BE2C (cell line): ENCODE measurements around the gene KBTBD4.

Source experiments
- DNase-seq: peaks from one replicate; pipeline ENCODE4 v3.0.0-alpha.2; 2020
- H3K27me3 ChIP-seq: fragments of 250-450 bp; sonication (Bioruptor Pico); 2 replicates; pipeline ENCODE4 v1.5.1; 2020; ENCODE audit warnings: mild to moderate bottlenecking
- H3K36me3 ChIP-seq: fragments of 250-450 bp; sonication (Bioruptor Pico); 2 replicates; pipeline ENCODE4 v1.5.1; 2020; ENCODE audit warnings: mild to moderate bottlenecking
- H3K4me1 ChIP-seq: fragments of 250-450 bp; sonication (Bioruptor Pico); 2 replicates; pipeline ENCODE4 v1.5.1; 2020
- H3K4me3 ChIP-seq: 2 replicates; pipeline ENCODE4 v1.5.1; 2011; ENCODE audit warnings: low read depth, low read length
- H3K9me3 ChIP-seq: fragments of 250-450 bp; sonication (Bioruptor Pico); 2 replicates; pipeline ENCODE4 v1.5.1; 2020
- TF ChIP-seq, protein P1 (sequence below): IDR thresholded peaks from 2 replicates; pipeline ENCODE4 v1.5.1; 2012; ENCODE audit warnings: mild to moderate bottlenecking, low read depth, low read length

Gene KBTBD4

GRCh38 chr11:47593492-47593933 lies 14.7 kb upstream of the KBTBD4 start:
- no peaks in the 10 kb centered on the region for H3K9me3 ChIP-seq

GRCh38 chr11:47592970-47593369 lies 14.2 kb upstream of the KBTBD4 start:
- TF ChIP-seq, protein P1, sequence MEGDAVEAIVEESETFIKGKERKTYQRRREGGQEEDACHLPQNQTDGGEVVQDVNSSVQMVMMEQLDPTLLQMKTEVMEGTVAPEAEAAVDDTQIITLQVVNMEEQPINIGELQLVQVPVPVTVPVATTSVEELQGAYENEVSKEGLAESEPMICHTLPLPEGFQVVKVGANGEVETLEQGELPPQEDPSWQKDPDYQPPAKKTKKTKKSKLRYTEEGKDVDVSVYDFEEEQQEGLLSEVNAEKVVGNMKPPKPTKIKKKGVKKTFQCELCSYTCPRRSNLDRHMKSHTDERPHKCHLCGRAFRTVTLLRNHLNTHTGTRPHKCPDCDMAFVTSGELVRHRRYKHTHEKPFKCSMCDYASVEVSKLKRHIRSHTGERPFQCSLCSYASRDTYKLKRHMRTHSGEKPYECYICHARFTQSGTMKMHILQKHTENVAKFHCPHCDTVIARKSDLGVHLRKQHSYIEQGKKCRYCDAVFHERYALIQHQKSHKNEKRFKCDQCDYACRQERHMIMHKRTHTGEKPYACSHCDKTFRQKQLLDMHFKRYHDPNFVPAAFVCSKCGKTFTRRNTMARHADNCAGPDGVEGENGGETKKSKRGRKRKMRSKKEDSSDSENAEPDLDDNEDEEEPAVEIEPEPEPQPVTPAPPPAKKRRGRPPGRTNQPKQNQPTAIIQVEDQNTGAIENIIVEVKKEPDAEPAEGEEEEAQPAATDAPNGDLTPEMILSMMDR, result no peak
- Histone ChIP-seq H3K27me3 (peaks cover 8% of the 10 kb centered on the region), H3K9me3 (no peaks in the 10 kb centered on the region), H3K4me1 (no peaks in the 10 kb centered on the region), H3K36me3 (no peaks in the 10 kb centered on the region), H3K4me3 (no peak overlapping the region)
- no peak for DNase-seq

More at GRCh38 chr11:47593492-47593933, 14.7 kb upstream of the KBTBD4 start:
- Histone ChIP-seq H3K27me3 (peaks cover 8% of the 10 kb centered on the region), H3K4me3 (peak overlapping the region; percentile 23), H3K36me3 (no peaks in the 10 kb centered on the region), H3K4me1 (no peaks in the 10 kb centered on the region)
- TF ChIP-seq, protein P1, result no peak
- no peak for DNase-seq

DNA sequence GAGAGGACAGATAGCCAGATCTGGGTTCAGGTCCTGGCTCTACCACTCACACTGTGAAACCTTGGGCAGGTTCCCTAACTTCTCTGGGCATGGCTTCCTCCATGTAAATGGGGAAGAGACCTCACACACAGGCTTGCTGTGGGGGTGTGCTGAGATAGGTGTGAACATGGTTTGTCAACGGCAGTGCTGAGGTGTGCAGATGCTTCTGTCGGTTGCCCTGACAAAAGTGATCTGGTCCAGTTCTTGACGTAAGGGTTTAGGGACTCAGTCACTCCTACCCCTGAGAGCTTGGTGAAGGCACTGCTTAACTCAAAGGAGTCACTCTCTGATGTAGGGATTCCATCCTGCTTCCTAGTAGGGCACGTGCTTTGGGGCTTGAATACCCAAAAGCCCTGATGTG lies 13.5 kb upstream of the KBTBD4 start:
- Histone ChIP-seq H3K36me3 (no peaks in the 10 kb centered on the region), H3K4me1 (no peaks in the 10 kb centered on the region), H3K4me3 (no peak overlapping the region), H3K27me3 (peaks cover 8% of the 10 kb centered on the region), H3K9me3 (no peaks in the 10 kb centered on the region)
- TF ChIP-seq, protein P1, result no peak
- DNase-seq, result no peak

DNA sequence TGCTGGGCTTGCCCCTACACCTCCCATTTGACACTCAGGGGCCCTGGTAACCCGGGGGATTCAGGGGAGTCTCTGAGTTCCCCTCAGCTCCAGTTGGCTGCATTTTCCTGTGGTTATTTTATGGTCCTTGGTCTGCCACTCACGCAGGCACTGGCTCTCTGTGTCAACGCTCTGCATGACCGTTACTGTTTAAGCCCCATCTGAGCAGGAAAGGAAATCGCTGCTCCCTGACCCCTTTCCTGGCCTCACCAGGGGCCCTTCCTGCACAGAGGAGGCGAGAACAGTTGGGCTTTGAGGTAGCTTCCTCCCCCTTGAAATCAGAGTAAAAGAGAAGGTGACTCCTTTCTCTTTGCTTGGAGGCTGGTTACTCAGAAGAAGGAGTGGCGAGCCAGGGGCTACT lies 13.0 kb upstream of the KBTBD4 start:
- Histone ChIP-seq H3K36me3 (no peaks in the 10 kb centered on the region), H3K4me1 (no peaks in the 10 kb centered on the region), H3K4me3 (no peak overlapping the region), H3K27me3 (peaks cover 8% of the 10 kb centered on the region), H3K9me3 (no peaks in the 10 kb centered on the region)
- TF ChIP-seq, protein P1, result no peak
- DNase-seq, result no peak

- Histone ChIP-seq H3K27me3 (peaks cover 8% of the 10 kb centered on the region), H3K9me3 (no peaks in the 10 kb centered on the region), H3K4me1 (no peaks in the 10 kb centered on the region), H3K4me3 (no peak overlapping the region), H3K36me3 (no peaks in the 10 kb centered on the region)
- TF ChIP-seq, protein P1, result no peak
- no peak for DNase-seq
Measured at GRCh38 chr11:47589977-47590861, 11.4 kb upstream of the KBTBD4 start.

GRCh38 chr11:47589584-47589976 lies 10.8 kb upstream of the KBTBD4 start:
- peaks cover 8% of the 10 kb centered on the region for H3K27me3 ChIP-seq
- H3K4me1 ChIP-seq, result no peaks in the 10 kb centered on the region
- H3K4me3 ChIP-seq, result no peak overlapping the region
- no peaks in the 10 kb centered on the region for H3K36me3 ChIP-seq
- TF ChIP-seq, protein P1, result no peak
- no peaks in the 10 kb centered on the region for H3K9me3 ChIP-seq
- no peak for DNase-seq
